Adrenal gland (tissue), 5 donors: ENCODE results near the gene NQO2.

Experiments
- POLR2A ChIP-seq, 2 donors: fragments of 450-650 bp; IDR thresholded peaks; one replicate each; pipeline ENCODE4 v1.6.1; 2017; ENCODE audit warnings: antibody characterized with exemption in 2 of 2, mild to moderate bottlenecking in 2 of 2, moderate library complexity in 1 of 2
- TF ChIP-seq, protein P1 (sequence below), 6 experiments: fragments of 450-650 bp in 4 of 6; fragments of 200-600 bp in 2 of 6; sonication (generic) in 1 of 6; IDR thresholded peaks; 1 replicate in 5 of 6; 2 replicates in 1 of 6; pipeline versions ENCODE4 v1.5.1 to v1.8.0; 2016 to 2021; ENCODE audit warnings: antibody characterized with exemption in 6 of 6, mild to moderate bottlenecking in 2 of 6, moderate library complexity in 1 of 6
- donor health status: DM: no; HTN: no; CAD: no.

DNA sequence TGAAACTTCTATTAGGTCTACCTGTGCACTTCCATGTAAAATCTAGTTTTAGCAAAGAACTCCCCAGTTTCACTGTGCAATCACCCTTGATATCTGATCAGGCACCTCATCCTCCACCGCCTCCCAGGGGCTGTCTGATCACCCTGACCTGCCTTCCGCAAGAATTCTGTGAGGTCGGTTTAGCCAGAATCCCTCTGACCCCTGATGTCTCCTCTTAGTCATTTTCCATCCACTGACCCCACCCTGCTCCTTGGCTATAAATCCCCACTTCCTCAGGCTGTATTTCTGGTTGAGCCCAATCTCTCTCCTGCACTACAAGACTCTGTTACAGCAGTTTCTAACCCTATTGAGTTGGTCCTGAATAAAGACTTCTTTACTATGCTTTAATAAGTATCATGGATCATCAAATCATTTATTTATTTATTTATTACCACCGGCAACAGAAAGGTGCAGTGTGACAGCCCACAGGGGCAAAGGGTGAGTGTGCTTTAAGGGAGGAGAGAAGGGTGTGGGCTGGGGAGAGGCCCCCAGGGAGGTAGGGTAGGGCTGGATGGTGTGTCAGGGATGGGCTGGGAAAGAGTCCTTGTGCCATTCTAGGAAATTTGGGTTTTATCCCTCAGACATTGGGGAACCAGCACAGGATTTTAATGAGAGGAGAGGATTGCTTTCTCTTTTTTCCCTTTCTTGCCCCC is 17.1 kb upstream of the NQO2 start:
- TF ChIP-seq, protein P1, sequence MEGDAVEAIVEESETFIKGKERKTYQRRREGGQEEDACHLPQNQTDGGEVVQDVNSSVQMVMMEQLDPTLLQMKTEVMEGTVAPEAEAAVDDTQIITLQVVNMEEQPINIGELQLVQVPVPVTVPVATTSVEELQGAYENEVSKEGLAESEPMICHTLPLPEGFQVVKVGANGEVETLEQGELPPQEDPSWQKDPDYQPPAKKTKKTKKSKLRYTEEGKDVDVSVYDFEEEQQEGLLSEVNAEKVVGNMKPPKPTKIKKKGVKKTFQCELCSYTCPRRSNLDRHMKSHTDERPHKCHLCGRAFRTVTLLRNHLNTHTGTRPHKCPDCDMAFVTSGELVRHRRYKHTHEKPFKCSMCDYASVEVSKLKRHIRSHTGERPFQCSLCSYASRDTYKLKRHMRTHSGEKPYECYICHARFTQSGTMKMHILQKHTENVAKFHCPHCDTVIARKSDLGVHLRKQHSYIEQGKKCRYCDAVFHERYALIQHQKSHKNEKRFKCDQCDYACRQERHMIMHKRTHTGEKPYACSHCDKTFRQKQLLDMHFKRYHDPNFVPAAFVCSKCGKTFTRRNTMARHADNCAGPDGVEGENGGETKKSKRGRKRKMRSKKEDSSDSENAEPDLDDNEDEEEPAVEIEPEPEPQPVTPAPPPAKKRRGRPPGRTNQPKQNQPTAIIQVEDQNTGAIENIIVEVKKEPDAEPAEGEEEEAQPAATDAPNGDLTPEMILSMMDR (IDR thresholded peaks at IDR 0.05): no peak
- TF ChIP-seq POLR2A (IDR thresholded peaks at IDR 0.05): no peak
